Endothelial cell (in vitro differentiated cells): ENCODE results near the gene OR5B12. TPM values are rescaled to one million over a fixed set of nuclear protein-coding genes. Genes with fewer than 3 reads are reported as not detected.
"Not testable (repeated sequence)": the region's sequence is repeated elsewhere in the genome, so short reads cannot be mapped to it uniquely, and the experiment has no call there.

Source experiments
- DNase-seq: peaks from one replicate; pipeline ENCODE4 v3.0.0; 2021; ENCODE audit warnings: low spot score
- H3K27ac Mint-ChIP-seq: one replicate; pipeline ENCODE4 v1.8.0; 2021; ENCODE audit warnings: mixed read lengths, inconsistent platforms; ENCODE audit not compliant: unreplicated experiment
- H3K27me3 Mint-ChIP-seq: one replicate; pipeline ENCODE4 v1.8.0; 2021; ENCODE audit warnings: mild to moderate bottlenecking, moderate library complexity, mixed read lengths, inconsistent platforms; ENCODE audit not compliant: unreplicated experiment
- H3K36me3 Mint-ChIP-seq: one replicate; pipeline ENCODE4 v1.8.0; 2021; ENCODE audit warnings: mild to moderate bottlenecking, low read depth, mixed read lengths, inconsistent platforms; ENCODE audit not compliant: unreplicated experiment
- H3K4me1 Mint-ChIP-seq: one replicate; pipeline ENCODE4 v1.8.0; 2021; ENCODE audit warnings: mild to moderate bottlenecking, mixed read lengths, inconsistent platforms; ENCODE audit not compliant: unreplicated experiment
- H3K4me3 Mint-ChIP-seq: one replicate; pipeline ENCODE4 v1.8.0; 2021; ENCODE audit warnings: mild to moderate bottlenecking, mixed read lengths, inconsistent platforms; ENCODE audit not compliant: unreplicated experiment
- H3K9me3 Mint-ChIP-seq: one replicate; pipeline ENCODE4 v1.8.0; 2021; ENCODE audit warnings: mixed read lengths, inconsistent platforms; ENCODE audit not compliant: unreplicated experiment
- total RNA-seq: library from RNA; stranded (reverse); fragmentation: NEBNext Ultra II Directional; extraction: Animal tissue kit (Norgen Biotek cat#: 25700); gene quantifications from one replicate; pipeline ENCODE4 v1.2.1, GENCODE V29; 2021; ENCODE audit not compliant: unreplicated experiment
- TF ChIP-seq, protein P1 (sequence below): fragments of 200-600 bp; sonication (generic); IDR thresholded peaks from one replicate; pipeline ENCODE4 v1.5.0; 2021; ENCODE audit warnings: antibody characterized with exemption; ENCODE audit not compliant: unreplicated experiment

OR5B12 gene
- total RNA-seq, 1 donor from 2014 or later: not detected

- Mint-ChIP-seq H3K9me3 (no peaks in the 10 kb centered on the region), H3K27ac (no peak within 1 kb of the TSS), H3K4me1 (no peaks in the 10 kb centered on the region), H3K4me3 (no peak within 1 kb of the TSS), H3K27me3 (no peaks in the 10 kb centered on the region), H3K36me3 (no peaks in the 10 kb centered on the region)
- DNase-seq: no peak
- TF ChIP-seq, protein P1, sequence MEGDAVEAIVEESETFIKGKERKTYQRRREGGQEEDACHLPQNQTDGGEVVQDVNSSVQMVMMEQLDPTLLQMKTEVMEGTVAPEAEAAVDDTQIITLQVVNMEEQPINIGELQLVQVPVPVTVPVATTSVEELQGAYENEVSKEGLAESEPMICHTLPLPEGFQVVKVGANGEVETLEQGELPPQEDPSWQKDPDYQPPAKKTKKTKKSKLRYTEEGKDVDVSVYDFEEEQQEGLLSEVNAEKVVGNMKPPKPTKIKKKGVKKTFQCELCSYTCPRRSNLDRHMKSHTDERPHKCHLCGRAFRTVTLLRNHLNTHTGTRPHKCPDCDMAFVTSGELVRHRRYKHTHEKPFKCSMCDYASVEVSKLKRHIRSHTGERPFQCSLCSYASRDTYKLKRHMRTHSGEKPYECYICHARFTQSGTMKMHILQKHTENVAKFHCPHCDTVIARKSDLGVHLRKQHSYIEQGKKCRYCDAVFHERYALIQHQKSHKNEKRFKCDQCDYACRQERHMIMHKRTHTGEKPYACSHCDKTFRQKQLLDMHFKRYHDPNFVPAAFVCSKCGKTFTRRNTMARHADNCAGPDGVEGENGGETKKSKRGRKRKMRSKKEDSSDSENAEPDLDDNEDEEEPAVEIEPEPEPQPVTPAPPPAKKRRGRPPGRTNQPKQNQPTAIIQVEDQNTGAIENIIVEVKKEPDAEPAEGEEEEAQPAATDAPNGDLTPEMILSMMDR: no peak
These were observed 35.3 kb downstream of the OR5B12 start, which contains the start of gene OR5B3 for GRCh38 chr11:58406774-58407173. Gene OR5B3 (minus strand): TSS chr11:58406874. CDS start chr11:58403409, 3,465 bp downstream.

DNA sequence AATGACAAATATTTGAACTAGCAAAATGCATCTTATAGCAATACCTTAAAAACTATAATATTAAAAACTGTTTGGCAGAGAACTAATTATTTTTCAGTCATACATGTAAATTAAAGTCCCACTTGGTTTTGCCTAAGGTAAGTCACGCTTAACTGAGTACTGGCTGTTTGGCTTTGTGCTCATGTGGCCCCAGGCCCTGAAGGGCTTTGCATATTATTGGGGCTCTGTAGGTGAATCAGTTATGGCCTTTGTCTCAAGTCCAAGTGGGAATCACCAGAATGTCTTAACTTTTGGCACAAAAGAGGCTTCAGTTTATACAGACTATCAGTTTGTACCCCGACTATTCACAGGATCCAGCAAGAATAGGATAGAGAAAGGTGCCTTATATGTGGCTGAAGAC is 42.4 kb downstream of the OR5B12 start:
- H3K36me3 Mint-ChIP-seq, H3K4me3 Mint-ChIP-seq: not testable (repeated sequence)

DNA sequence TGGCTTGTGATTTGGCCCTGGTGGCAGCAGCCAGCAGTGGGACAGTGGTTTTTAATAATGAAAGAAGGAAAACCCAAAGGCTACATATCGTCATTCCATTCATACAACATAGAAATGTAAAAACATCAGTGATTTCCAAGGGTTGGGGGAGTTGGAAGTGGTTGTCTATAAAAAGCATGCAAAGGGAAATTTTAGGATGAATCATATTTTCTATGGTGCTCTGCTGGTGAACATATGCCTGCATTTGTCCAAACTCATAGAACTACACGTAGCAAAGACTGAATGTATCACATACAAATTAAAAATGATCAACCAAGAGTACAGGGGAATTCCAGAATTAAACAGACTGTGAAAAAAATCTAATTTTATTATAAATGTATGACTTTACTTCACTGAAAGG is 46.5 kb downstream of the OR5B12 start:
- H3K9me3 Mint-ChIP-seq: no peaks in the 10 kb centered on the region
- no peaks in the 10 kb centered on the region for H3K4me1 Mint-ChIP-seq
- no peak overlapping the region for H3K4me3 Mint-ChIP-seq
- H3K27me3 Mint-ChIP-seq: peaks cover 1% of the 10 kb centered on the region
- no peak overlapping the region for H3K27ac Mint-ChIP-seq
- TF ChIP-seq, protein P1: no peak
- no peak for DNase-seq
- no peaks in the 10 kb centered on the region for H3K36me3 Mint-ChIP-seq

More for the DNA sequence above, 42.4 kb downstream of the OR5B12 start:
- H3K27ac Mint-ChIP-seq, H3K27me3 Mint-ChIP-seq, H3K9me3 Mint-ChIP-seq, H3K4me1 Mint-ChIP-seq, DNase-seq: not testable (repeated sequence)

GRCh38 chr11:58394195-58394594 is 47.8 kb downstream of the OR5B12 start:
- no peak for DNase-seq
- TF ChIP-seq, protein P1: no peak
- Mint-ChIP-seq H3K9me3 (no peaks in the 10 kb centered on the region), H3K4me3 (no peak overlapping the region), H3K27ac (no peak overlapping the region), H3K4me1 (no peaks in the 10 kb centered on the region), H3K27me3 (peaks cover 1% of the 10 kb centered on the region), H3K36me3 (no peaks in the 10 kb centered on the region)

DNA sequence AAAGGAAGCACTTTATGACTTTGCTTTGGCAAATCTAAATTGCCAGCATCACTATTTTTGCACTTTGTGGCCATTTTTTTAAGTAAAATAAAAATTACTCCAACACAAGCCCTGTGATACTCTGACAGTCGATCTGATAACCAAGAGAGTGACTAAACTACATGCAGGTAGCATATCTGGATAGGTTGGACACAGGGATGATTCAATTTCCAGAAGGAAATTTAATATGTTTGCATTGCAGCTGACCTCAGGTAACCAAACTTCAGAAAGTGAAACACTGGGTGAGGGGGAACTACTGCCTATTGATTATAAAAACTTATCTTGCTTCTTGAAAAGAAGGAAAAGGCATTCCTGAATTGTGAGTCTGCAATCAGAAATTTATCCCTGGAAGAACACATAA is 49.3 kb downstream of the OR5B12 start:
- Mint-ChIP-seq H3K4me3 (no peak overlapping the region), H3K9me3 (no peaks in the 10 kb centered on the region), H3K27ac (no peak overlapping the region), H3K4me1 (no peaks in the 10 kb centered on the region), H3K36me3 (no peaks in the 10 kb centered on the region), H3K27me3 (peaks cover 1% of the 10 kb centered on the region)
- DNase-seq: no peak
- TF ChIP-seq, protein P1: no peak
